Tibial artery (tissue), 4 donors: ENCODE measurements around the gene SRSF7.

Experiments
- DNase-seq, 2 donors: peaks; one replicate each; pipeline ENCODE4 v3.0.0-alpha.2; 2019
- H3K27ac ChIP-seq, 2 donors: fragments of 200-600 bp; sonication (generic) in 1 of 2; 1 replicate in 1 of 2; 2 replicates in 1 of 2; pipeline ENCODE4 v1.5.1; 2018 to 2019; ENCODE audit warnings: mild to moderate bottlenecking in 1 of 2
- H3K27me3 ChIP-seq, 2 donors: fragments of 200-600 bp; sonication (generic) in 1 of 2; one replicate each; pipeline versions ENCODE4 v1.5.1 to v1.6.0; 2016 to 2019
- H3K36me3 ChIP-seq, 3 donors: fragments of 200-600 bp; sonication (generic) in 2 of 3; one replicate each; pipeline ENCODE4 v1.5.1; 2016 to 2019; ENCODE audit warnings: mild to moderate bottlenecking in 2 of 3
- H3K4me1 ChIP-seq, 4 donors: fragments of 200-600 bp; sonication (generic) in 2 of 4; 1 replicate in 3 of 4; 2 replicates in 1 of 4; pipeline ENCODE4 v1.5.1; 2016 to 2019
- H3K4me3 ChIP-seq, 2 donors: fragments of 200-600 bp; sonication (generic) in 1 of 2; 1 replicate in 1 of 2; 2 replicates in 1 of 2; pipeline ENCODE4 v1.5.1; 2018 to 2019; ENCODE audit warnings: mild to moderate bottlenecking in 2 of 2
- H3K9me3 ChIP-seq, 3 donors: fragments of 200-600 bp; sonication (generic) in 1 of 3; one replicate each; pipeline ENCODE4 v1.5.1; 2016 to 2019
- intact Hi-C: fragments of 100-400 bp; cut with DNase I; formaldehyde crosslinking; loops from one replicate; pipeline ENCODE4 v1.15.0; 2023; ENCODE audit warnings: low total_unique reads
- TF ChIP-seq, protein P1 (sequence below), 2 experiments: fragments of 200-600 bp in 1 of 2; fragments of 450-650 bp in 1 of 2; IDR thresholded peaks; one replicate each; pipeline ENCODE4 v1.5.1; 2017 to 2019; ENCODE audit warnings: antibody characterized with exemption in 2 of 2, mild to moderate bottlenecking in 1 of 2, moderate library complexity in 1 of 2

SRSF7 gene

DNA sequence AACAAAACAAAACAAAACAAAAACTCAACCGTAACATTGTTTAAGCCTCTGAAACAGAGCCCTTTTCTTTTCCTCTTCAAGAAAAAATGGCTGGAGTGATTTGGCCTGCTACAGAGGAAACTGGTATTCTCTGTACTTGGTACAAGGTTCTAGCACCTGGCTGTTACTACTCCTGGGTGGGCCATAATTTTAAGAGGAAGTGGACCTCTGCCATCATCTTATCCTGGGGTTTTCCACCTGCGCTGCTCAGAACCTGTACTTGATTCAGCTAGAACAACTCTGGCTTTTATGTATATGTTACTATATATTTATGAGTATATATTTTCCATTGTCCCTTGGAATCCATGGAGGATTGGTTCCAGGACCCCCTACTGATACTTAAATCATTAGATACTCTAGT is 22.5 kb downstream of the SRSF7 start:
- TF ChIP-seq, protein P1, sequence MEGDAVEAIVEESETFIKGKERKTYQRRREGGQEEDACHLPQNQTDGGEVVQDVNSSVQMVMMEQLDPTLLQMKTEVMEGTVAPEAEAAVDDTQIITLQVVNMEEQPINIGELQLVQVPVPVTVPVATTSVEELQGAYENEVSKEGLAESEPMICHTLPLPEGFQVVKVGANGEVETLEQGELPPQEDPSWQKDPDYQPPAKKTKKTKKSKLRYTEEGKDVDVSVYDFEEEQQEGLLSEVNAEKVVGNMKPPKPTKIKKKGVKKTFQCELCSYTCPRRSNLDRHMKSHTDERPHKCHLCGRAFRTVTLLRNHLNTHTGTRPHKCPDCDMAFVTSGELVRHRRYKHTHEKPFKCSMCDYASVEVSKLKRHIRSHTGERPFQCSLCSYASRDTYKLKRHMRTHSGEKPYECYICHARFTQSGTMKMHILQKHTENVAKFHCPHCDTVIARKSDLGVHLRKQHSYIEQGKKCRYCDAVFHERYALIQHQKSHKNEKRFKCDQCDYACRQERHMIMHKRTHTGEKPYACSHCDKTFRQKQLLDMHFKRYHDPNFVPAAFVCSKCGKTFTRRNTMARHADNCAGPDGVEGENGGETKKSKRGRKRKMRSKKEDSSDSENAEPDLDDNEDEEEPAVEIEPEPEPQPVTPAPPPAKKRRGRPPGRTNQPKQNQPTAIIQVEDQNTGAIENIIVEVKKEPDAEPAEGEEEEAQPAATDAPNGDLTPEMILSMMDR (IDR thresholded peaks at IDR 0.05) = no peak
- no peaks in the 10 kb centered on the region for H3K9me3 ChIP-seq
- H3K36me3 ChIP-seq = peaks cover 21 to 46% (median 39%) of the 10 kb centered on the region in 3 donors
- no peak for DNase-seq
- intact Hi-C loops = no loop called here
- H3K4me3 ChIP-seq = no peak overlapping the region
- H3K27ac ChIP-seq = no peak overlapping the region
- H3K27me3 ChIP-seq = no peaks in the 10 kb centered on the region
- no peaks in the 10 kb centered on the region for H3K4me1 ChIP-seq

DNA sequence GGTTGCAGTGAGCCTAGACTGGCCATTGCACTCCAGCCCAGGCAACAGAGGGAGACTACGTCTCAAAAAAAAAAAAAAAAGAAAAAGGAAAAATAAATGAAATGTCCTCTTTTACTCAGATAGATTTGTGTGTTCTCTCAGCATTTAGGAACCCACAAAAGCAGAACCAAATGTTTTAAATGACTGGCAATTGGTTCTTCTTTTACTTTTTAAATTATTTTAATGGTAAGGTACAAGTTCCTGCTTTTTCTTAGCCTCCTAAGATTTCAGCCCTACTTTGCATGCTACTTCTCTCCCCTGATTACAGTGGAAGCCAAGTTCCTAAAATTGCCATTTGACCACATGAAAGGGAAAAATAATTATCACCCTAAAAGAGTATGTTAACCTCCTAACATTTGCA is 23.5 kb downstream of the SRSF7 start:
- no peak overlapping the region for H3K4me3 ChIP-seq
- no peaks in the 10 kb centered on the region for H3K27me3 ChIP-seq
- H3K4me1 ChIP-seq = no peaks in the 10 kb centered on the region
- no peaks in the 10 kb centered on the region for H3K9me3 ChIP-seq
- TF ChIP-seq, protein P1 (IDR thresholded peaks at IDR 0.05) = no peak
- H3K36me3 ChIP-seq = peaks cover 11 to 37% (median 34%) of the 10 kb centered on the region in 3 donors
- H3K27ac ChIP-seq = no peak overlapping the region
- DNase-seq = peak in 1 of 2 donors; percentile 5
- intact Hi-C loops = no loop called here

DNA sequence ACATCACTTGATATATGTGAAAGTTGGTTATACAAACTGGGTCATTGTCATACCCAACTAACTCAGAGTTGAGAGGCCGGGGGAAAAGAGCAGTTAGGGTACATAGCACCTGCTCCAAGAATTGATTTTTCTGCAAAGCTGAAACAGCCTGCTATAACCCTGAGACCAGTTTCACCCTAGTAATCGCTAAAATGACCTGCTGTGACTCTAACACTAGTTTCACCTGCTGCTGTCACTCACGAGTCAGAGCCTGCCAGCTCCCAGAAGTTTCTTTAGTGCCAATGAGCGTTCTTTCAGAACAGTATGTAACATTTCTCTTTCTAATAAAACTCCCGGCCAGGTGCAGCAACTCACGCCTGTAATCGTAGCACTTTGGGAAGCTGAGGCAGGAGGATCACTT is 28.0 kb downstream of the SRSF7 start:
- Histone ChIP-seq H3K27me3 (no peaks in the 10 kb centered on the region), H3K9me3 (no peaks in the 10 kb centered on the region), H3K36me3 (no peaks in the 10 kb centered on the region), H3K4me3 (no peak overlapping the region), H3K27ac (no peak overlapping the region), H3K4me1 (peaks cover 0 to 24% (median 15%) of the 10 kb centered on the region in 4 donors)
- peak; percentile 1 to 27 for DNase-seq
- TF ChIP-seq, protein P1 (IDR thresholded peaks at IDR 0.05) = no peak
- intact Hi-C loops = no loop called here

DNA sequence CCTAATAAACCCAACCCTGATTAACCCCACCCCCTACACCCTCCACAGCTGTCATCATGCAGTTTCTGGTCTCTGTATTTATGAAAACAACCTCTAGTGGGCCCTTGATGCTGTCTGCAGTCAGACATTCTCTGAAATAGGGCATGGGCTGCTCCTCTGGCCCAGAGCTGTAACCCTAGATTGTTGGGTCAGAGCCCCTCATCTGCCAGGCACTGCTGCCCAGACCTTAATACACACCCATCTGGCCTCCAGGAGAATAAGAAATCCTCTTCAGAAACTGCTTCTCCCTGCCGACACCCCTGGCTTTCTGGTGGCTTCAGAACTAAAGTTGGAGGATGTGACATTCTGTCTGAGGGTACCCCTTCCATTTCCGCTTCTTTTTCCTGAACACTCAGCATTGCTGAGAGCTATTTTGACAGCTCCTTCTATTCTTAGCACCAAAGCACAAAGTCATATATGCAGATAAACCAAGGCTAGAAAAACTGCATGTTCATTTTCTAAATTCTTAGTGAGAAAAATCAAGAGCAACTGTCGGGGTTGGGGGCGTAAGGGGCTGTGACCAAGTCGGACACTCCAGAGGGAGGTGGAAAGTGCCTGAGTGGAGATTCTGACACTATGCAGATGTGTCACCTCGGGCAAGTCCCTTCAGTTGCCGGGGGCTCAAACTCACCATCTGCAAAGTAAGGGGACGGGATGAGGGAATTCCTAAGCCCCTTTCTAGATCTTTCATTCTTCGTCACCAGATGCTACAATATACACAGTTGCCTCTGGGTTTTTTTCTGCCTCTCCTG is 28.7 kb downstream of the SRSF7 start:
- H3K36me3 ChIP-seq = no peaks in the 10 kb centered on the region
- H3K4me3 ChIP-seq = no peak overlapping the region
- peaks cover 0 to 24% (median 15%) of the 10 kb centered on the region in 4 donors for H3K4me1 ChIP-seq
- TF ChIP-seq, protein P1 (IDR thresholded peaks at IDR 0.05) = no peak
- no peaks in the 10 kb centered on the region for H3K27me3 ChIP-seq
- peak overlapping the region; percentile 31 to 41 for H3K27ac ChIP-seq
- intact Hi-C loops = no loop called here
- DNase-seq = peak; percentile 14 to 42
- no peaks in the 10 kb centered on the region for H3K9me3 ChIP-seq

DNA sequence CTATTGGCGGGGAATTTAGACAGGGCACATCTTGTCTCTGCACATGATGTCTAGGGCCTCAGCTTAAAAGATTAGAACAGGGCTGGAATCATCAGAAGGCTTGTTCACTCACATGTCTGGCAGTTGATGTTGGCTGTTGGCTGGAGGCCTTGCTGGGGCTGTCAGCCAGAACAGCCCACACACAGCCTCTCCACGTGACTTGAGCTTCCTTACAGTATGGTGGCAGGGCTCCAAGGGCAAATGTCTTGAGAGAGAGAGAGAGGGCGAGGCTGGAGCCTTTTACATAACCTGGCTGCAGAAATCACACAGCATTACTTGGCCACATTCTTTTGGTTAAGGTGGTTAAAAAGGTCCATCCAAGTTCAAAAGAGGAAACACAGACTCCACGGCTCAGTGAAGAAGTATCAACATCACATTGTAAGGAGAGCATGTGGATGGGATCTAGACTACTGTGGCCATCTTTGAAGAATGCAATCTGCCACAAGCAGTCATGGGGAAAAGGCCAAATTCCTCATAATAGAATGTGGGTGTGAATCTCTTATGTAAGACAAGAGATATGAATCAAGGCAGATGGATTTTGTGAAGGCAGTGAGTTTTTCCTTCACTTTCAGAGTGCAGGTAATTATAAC is 30.4 kb downstream of the SRSF7 start:
- no peaks in the 10 kb centered on the region for H3K9me3 ChIP-seq
- H3K27ac ChIP-seq = peak overlapping the region; percentile 69 to 75
- peak; percentile 88 to 95 for DNase-seq
- TF ChIP-seq, protein P1 (IDR thresholded peaks at IDR 0.05) = no peak
- no peak overlapping the region for H3K4me3 ChIP-seq
- H3K4me1 ChIP-seq = peaks cover 0 to 24% (median 15%) of the 10 kb centered on the region in 4 donors
- intact Hi-C loops = no loop called here
- no peaks in the 10 kb centered on the region for H3K27me3 ChIP-seq
- no peaks in the 10 kb centered on the region for H3K36me3 ChIP-seq
